Kidney tubule cell (primary cell): Measurements from ENCODE around the gene SLC22A4.
A peak's percentile ranks its signal among the peaks of the same experiment; 100 is the strongest.

ENCODE experiments used
- DNase-seq: peaks from one replicate; pipeline ENCODE4 v3.0.0-alpha.2; 2018; ENCODE audit warnings: low spot score

Gene SLC22A4

DNA sequence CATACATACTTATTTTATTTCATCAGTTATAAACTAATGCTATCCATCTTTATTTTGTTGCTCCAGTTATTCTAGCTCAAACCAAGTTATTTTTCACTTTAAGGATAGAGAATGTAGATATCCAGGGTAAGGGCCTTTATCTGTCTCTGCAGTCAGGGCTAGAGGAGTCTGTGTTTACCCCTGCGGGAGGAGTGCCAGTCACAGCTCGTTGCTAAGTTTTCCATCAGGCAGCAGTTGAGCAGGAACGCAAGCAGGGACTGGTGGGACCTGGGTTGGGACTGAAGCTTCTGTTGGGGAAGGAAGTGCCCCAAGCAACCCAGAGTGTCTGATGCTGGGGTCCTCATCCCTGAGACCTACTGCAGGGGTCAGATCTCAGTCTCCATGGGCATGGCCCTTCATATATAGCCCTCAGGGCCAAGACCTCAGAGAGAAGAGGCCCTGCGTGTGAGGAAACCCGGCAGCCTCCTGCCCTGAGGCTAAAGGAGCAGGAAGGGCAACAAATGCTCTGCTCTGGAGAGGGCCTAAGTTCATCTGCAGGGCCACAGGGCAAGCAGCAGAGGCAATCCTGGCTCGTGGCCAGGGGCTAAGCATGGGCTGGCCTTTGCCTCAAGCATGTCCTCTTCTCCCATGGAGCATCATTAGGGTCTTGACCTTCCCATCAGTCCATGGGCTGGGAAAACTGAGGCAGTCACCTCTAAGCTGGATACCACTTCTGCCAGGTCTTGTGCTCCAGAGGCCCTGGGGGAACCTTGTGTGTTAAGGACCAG is 6.6 kb downstream of the SLC22A4 start:
- DNase-seq, result no peak

DNA sequence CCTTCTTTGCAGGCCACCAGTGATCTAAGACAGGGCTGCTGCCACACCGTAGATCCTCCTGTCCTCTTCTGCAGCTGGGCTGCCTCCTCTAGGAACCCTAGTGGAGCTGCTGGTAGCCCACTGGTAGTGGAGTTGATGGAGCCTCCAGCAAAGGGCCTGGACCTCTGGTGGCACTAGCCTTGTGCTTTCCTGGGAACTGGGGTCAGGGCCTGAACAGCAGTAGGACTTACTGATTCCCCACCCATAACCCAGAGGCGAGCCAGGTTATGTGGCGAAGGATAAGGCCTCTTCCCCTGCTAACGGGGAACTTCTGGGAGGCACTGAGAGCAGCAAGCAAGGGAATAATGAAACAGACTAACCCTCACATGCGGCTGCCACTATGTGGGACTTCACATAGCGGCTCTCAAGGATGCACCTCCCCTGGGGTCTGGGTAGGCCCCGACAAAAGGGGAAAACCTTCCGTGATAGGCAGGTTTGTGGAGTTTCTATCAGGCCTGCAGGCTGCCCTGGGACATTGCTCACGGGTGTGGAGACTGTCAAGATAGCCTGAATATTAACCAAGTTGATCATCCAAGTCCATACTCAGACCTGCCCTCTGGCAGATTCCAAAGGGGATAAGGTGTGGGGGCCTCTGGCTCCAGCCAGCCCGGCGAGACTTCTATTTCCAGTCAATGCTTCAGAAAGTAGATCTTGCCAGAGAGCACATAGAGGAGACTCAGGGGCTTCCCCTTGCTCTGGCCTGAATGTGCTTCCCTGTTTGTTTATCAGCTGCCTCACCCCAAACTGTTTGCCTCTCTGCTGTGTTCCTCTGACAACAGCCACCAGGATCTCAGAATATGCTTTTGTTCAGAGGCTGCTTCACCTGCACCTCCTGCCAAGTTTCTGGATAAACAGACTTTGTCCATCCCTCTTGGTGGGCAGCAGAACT is 7.4 kb downstream of the SLC22A4 start:
- peak; percentile 31 for DNase-seq

GRCh38 chr5:132302413-132302812 is 8.2 kb downstream of the SLC22A4 start:
- no peak for DNase-seq

- no peak for DNase-seq
Observed at GRCh38 chr5:132303589-132303988, 9.4 kb downstream of the SLC22A4 start.

DNA sequence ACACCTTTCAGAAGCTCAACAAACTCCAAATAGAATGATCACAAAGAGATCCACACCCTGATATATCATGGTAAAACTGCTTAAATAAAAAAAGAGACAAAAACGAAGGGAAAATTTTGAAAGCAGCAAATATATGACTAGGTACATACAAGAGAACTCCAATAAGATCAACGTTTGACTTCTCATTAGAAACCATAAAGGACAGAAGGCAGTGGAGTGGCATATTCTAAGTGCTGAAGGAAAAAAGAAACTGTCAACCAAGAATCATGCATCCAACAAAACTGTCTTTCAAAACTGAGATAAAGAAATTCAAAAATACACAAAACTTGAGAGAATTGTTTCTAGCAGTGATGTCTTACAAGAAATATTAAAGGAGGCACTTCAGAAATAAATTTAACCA is 11.2 kb downstream of the SLC22A4 start:
- DNase-seq, result no peak

GRCh38 chr5:132308701-132309100 is 14.5 kb downstream of the SLC22A4 start:
- DNase-seq, result no peak

GRCh38 chr5:132309679-132310078 is 15.5 kb downstream of the SLC22A4 start:
- DNase-seq, result no peak

- no peak for DNase-seq
Observed at GRCh38 chr5:132310141-132310834, 16.1 kb downstream of the SLC22A4 start.

GRCh38 chr5:132313366-132313765 is 19.2 kb downstream of the SLC22A4 start:
- no peak for DNase-seq

DNA sequence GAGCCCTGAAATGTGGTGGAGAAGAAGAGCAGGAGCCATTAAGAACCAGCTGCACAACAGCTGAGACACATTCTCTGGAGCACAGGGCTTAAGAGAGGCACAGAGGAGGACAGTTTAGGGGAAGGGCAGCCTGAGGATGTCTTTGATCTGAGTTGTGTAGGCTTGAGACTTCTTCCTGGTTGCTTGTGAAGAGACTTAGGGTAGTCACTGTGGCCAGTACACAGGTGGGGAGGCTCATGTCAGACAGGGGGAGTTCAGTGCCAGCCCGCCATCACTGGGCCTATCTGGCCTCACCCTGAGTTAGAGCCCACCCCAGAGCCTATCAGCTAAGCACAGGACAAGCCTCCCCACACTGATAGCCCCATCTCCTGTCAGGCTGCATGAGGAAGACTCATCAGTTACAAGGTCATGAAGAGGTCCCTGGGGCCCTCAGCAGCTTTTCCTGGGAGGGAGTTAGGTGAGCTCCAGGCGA is 19.8 kb downstream of the SLC22A4 start:
- DNase-seq, result no peak

DNA sequence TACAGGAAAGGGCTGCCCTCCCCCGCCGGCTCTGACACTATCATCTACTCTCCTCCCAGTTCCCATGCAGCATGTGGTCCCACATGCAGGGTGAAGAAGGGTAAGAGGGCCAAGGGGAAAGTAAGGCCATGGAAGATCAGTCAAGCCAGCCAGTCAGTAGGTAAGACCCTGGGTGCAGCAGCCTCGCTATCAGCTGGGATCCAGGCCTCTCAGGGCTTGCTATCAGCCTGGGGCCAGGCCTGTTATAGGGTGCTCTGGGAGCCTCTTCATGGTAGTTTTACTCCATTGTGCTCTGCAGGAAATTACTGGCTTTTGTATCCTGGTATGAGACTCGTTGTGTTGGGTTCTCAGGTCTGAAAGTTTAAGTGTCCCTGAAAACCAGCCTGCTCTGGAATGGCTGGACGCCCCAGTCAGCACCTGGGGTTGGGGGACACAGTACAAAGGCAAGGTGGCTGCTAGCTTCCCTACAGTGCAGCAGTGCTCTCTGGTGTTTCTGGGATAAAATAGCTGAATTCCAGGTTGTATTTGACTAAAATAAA is 21.4 kb downstream of the SLC22A4 start:
- no peak for DNase-seq

DNA sequence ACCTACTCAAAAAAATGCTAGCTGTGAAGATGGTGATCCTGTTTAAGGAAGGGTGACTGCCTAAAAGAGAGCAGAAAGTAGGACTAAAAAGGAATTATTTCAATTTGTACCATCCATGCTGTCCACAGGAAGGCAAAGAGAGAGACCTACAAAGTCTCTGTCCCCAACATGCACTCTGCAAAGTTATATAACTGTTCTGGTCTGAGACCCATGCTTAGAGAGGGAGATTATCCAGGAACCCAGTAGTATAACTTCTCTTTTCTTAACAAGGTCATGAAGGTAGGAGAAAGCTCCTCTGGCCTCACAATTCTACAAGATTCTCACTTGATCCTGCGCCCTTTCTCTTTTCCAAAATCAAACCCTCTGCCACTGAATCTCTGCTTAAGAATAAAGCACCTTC is 25.8 kb downstream of the SLC22A4 start:
- no peak for DNase-seq

DNA sequence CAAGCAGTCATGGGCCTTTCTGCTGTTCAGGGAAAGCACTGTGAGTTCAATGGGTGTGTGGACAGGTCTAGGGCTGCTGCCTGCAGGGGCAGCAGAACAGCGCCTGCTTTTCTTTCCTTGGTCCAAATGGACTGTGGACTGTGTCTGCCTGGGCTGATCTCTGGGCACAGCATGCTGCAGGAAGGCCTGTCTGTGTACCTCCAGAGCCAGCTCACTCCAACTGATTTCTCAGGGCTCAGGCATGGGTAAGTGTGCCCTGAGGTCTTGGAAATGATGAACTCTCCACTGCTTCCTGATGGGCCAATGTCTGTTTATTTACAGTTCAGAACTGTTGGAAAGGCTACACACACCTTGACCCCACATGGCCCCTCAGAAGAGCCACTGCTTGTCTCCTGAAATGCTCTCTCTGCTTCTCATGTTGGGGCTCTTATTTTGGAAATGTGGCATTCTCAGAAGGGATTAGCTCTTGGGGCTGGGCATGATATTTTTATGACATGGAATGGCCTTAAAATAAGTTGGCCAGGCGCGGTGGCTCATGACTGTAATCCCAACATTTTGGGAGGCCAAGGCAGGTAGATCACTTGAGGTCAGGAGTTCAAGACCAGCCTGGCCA is 27.0 kb downstream of the SLC22A4 start:
- DNase-seq, result no peak

GRCh38 chr5:132322266-132322665 is 28.1 kb downstream of the SLC22A4 start:
- no peak for DNase-seq

- DNase-seq, result no peak
Observed at GRCh38 chr5:132323202-132323601, 29.0 kb downstream of the SLC22A4 start.

- DNase-seq, result no peak
Observed at GRCh38 chr5:132325691-132326090, 31.5 kb downstream of the SLC22A4 start.

DNA sequence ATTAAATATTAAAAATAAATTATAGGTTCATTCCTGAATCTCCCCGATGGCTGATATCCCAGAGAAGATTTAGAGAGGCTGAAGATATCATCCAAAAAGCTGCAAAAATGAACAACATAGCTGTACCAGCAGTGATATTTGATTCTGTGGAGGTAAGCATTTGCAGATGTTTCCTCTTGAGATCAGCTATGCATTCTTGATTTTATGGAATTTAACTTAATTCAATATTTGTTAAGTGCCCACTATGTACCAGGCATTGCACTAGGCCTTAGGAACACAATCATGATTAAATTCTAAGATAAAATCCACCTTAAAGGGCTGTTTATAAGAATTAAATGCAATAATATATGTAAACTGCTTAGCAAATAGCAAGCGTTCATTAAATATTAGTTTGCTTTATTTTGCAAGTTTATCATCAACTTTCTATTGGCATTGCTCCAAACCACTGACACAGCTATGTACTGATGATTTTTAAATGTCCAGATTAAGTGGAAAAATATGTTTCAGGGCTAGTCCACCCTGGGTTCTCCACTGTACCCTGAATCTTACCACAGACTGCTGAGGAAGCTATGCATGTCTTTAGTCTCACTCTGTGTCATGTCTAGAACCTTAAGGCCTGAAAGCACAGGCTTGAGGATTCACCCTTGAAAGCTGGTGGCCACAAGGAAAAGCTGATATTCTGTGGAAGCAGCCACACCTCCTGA is 33.2 kb downstream of the SLC22A4 start:
- peak; percentile 37 for DNase-seq

DNA sequence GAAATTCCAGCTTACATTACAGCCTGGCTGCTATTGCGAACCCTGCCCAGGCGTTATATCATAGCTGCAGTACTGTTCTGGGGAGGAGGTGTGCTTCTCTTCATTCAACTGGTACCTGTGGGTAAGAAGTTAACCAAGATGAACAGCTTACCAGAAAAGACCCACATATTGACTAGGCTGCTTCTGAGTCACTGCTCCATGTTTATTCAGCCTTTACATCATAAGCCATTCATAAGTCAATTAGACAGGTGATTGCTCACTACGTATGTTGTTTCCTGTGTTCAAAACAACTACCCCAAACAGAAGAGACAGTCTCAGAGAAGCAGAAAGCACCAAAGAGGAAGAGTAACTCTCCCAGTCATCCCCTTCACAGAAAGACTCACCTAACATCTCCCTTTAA is 40.6 kb downstream of the SLC22A4 start:
- peak; percentile 80 for DNase-seq

DNA sequence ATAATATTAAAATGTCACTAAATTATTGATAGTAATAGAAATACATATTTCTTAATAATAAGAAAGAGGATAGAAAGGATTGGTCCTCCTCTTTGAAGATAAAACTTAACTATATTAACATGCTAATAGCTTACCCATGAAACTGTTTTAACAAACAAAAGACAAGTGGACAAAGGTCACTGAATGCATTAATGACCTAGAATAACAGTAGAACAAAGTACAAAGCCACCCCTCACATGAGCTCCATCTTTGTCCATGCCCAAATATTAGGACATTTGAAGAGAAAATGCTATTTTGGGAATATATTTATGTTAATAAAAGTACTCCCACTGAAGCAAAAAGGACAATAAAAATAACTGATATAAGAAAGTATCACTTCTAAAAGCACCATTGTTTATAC is 41.2 kb downstream of the SLC22A4 start:
- DNase-seq, result no peak

DNA sequence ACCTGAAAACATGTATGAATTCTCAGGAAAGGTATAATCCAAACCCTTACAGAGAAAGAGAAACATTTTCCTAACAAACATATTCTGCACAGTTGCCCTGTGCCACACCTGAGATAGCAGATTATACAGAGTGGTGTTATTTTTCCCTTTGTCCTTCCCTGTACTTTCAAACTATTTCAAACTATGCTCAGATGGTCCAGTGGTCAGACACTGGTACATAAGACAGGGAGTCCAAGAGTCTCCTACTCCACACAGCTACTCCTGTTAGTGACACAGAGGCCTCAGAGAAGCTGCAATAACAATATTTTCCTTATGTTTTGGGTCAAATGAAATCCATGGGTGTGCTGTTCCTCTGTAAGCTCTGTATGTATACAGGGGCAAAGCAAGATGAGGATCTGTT is 45.3 kb downstream of the SLC22A4 start:
- DNase-seq, result no peak
